ENCODE measurements around the gene RGS9BP.
"Not testable (repeated sequence)": the region's sequence is repeated elsewhere in the genome, so short reads cannot be mapped to it uniquely, and the experiment has no call there.

Gene RGS9BP

DNA sequence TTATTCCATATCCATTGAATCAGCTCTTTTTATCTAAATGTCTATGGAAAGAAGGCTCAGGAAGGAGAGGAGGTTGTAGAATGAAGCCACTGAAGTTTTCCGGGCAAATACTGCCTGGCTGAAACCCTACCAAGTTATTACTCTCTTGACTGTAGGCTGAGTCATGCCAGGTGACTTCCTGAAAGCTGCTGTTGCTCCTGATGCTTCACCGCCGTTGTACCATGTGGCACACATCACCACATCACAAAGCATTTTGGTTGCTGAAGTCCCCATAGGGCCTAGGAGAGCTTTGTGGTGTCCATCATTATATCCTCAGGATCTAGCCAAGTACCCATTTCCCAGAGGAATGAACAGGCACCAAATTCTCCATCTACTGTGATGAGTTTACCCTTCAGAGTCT, 32.8 kb downstream of the RGS9BP start:
- Histone ChIP-seq H3K4me3 (replicated peaks; ENCODE audit: insufficient read depth, low read length) (no peak overlapping the region), H3K27ac (replicated peaks) (no peak overlapping the region), H3K27me3 (ENCODE audit: insufficient read depth, poor library complexity, severe bottlenecking) (no peaks in the 10 kb centered on the region)
- no peak for DNase-seq (ENCODE audit: low read depth in 1 of 2, low spot score in 1 of 2)
- no peak for TF ChIP-seq CTCF (IDR thresholded peaks at IDR 0.05; ENCODE audit: insufficient read depth, low read length)
- TF ChIP-seq POLR2AphosphoS5 (IDR thresholded peaks at IDR 0.05; ENCODE audit: low read depth) = no peak
- TF ChIP-seq, protein P1, sequence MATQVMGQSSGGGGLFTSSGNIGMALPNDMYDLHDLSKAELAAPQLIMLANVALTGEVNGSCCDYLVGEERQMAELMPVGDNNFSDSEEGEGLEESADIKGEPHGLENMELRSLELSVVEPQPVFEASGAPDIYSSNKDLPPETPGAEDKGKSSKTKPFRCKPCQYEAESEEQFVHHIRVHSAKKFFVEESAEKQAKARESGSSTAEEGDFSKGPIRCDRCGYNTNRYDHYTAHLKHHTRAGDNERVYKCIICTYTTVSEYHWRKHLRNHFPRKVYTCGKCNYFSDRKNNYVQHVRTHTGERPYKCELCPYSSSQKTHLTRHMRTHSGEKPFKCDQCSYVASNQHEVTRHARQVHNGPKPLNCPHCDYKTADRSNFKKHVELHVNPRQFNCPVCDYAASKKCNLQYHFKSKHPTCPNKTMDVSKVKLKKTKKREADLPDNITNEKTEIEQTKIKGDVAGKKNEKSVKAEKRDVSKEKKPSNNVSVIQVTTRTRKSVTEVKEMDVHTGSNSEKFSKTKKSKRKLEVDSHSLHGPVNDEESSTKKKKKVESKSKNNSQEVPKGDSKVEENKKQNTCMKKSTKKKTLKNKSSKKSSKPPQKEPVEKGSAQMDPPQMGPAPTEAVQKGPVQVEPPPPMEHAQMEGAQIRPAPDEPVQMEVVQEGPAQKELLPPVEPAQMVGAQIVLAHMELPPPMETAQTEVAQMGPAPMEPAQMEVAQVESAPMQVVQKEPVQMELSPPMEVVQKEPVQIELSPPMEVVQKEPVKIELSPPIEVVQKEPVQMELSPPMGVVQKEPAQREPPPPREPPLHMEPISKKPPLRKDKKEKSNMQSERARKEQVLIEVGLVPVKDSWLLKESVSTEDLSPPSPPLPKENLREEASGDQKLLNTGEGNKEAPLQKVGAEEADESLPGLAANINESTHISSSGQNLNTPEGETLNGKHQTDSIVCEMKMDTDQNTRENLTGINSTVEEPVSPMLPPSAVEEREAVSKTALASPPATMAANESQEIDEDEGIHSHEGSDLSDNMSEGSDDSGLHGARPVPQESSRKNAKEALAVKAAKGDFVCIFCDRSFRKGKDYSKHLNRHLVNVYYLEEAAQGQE (IDR thresholded peaks at IDR 0.05; ENCODE audit: insufficient replicate concordance, low read depth) = no peak
- TF ChIP-seq SPI1 (IDR thresholded peaks at IDR 0.05; ENCODE audit: borderline replicate concordance, low read depth) = no peak
- TF ChIP-seq GABPA (IDR thresholded peaks at IDR 0.05; ENCODE audit: low read depth) = no peak

GRCh38 chr19:32709032-32709431, 33.4 kb downstream of the RGS9BP start:
- no peak for DNase-seq (ENCODE audit: low read depth in 1 of 2, low spot score in 1 of 2)
- Histone ChIP-seq H3K4me3 (replicated peaks; ENCODE audit: insufficient read depth, low read length) (no peak overlapping the region), H3K27ac (replicated peaks) (no peak overlapping the region), H3K27me3 (ENCODE audit: insufficient read depth, poor library complexity, severe bottlenecking) (no peaks in the 10 kb centered on the region)
- no peak for TF ChIP-seq POLR2AphosphoS5 (IDR thresholded peaks at IDR 0.05; ENCODE audit: low read depth)
- no peak for TF ChIP-seq SPI1 (IDR thresholded peaks at IDR 0.05; ENCODE audit: borderline replicate concordance, low read depth)
- TF ChIP-seq, protein P1 (IDR thresholded peaks at IDR 0.05; ENCODE audit: insufficient replicate concordance, low read depth) = no peak
- TF ChIP-seq GABPA (IDR thresholded peaks at IDR 0.05; ENCODE audit: low read depth) = no peak
- no peak for TF ChIP-seq CTCF (IDR thresholded peaks at IDR 0.05; ENCODE audit: insufficient read depth, low read length)

GRCh38 chr19:32711747-32712146, 36.1 kb downstream of the RGS9BP start:
- no peak overlapping the region for H3K4me3 ChIP-seq (replicated peaks; ENCODE audit: insufficient read depth, low read length)
- TF ChIP-seq CTCF (IDR thresholded peaks at IDR 0.05; ENCODE audit: insufficient read depth, low read length) = no peak
- no peak for TF ChIP-seq GABPA (IDR thresholded peaks at IDR 0.05; ENCODE audit: low read depth)
- no peak for TF ChIP-seq POLR2AphosphoS5 (IDR thresholded peaks at IDR 0.05; ENCODE audit: low read depth)
- TF ChIP-seq, protein P1 (IDR thresholded peaks at IDR 0.05; ENCODE audit: insufficient replicate concordance, low read depth) = no peak
- TF ChIP-seq SPI1 (IDR thresholded peaks at IDR 0.05; ENCODE audit: borderline replicate concordance, low read depth) = no peak
- DNase-seq (ENCODE audit: low read depth in 1 of 2, low spot score in 1 of 2) = no peak
- H3K27me3 ChIP-seq (ENCODE audit: insufficient read depth, poor library complexity, severe bottlenecking) = no peaks in the 10 kb centered on the region
- no peak overlapping the region for H3K27ac ChIP-seq (replicated peaks)

DNA sequence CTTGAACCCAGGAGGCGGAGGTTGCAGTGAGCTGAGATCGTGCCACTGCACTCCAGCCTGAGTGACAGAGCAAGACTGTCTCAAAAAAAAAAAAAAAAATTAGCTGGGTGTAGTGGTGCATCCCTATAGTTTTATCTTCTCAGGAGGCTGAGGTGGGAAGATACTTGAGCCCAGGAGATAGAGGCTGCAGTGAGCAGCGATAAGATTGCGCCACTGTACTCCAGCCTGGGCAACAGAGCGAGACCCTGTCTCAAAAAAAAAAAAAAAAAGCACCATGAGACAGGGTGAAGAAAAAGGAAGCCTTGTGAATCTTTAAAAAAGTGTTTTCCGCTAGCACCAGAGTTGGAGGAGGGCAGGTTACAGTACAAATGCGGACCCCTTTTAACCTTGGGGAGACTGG, 40.6 kb downstream of the RGS9BP start:
- not testable (repeated sequence) for H3K27ac ChIP-seq (replicated peaks); H3K4me3 ChIP-seq (replicated peaks; ENCODE audit: insufficient read depth, low read length); H3K27me3 ChIP-seq (ENCODE audit: insufficient read depth, poor library complexity, severe bottlenecking); DNase-seq (ENCODE audit: low read depth in 1 of 2, low spot score in 1 of 2)
